NB4 (cell line): Measurements from ENCODE around the gene PAPOLB.

ENCODE experiments used
- DNase-seq: peaks from one replicate; pipeline ENCODE4 v3.0.0; 2010; ENCODE audit warnings: low read depth
- H3K4me3 ChIP-seq: one replicate; pipeline ENCODE4 v1.5.1; 2011; ENCODE audit warnings: mild to moderate bottlenecking, low read depth, low read length, moderate library complexity
- MYC ChIP-seq: IDR thresholded peaks from 2 replicates; pipeline ENCODE4 v1.6.1; 2011; ENCODE audit warnings: low read depth, low read length
- POLR2A ChIP-seq: IDR thresholded peaks from 2 replicates; pipeline ENCODE4 v1.6.1; 2011; ENCODE audit warnings: mild to moderate bottlenecking; ENCODE audit not compliant: insufficient read length; ENCODE audit errors: extremely low read depth
- TF ChIP-seq, protein P1 (sequence below): IDR thresholded peaks from 2 replicates; pipeline ENCODE4 v1.6.1; 2011; ENCODE audit warnings: low read depth, low read length
- TF ChIP-seq, protein P2 (sequence below): IDR thresholded peaks from one replicate; pipeline ENCODE4 v1.5.1; 2012; ENCODE audit warnings: low read depth, low read length

Gene PAPOLB

DNA sequence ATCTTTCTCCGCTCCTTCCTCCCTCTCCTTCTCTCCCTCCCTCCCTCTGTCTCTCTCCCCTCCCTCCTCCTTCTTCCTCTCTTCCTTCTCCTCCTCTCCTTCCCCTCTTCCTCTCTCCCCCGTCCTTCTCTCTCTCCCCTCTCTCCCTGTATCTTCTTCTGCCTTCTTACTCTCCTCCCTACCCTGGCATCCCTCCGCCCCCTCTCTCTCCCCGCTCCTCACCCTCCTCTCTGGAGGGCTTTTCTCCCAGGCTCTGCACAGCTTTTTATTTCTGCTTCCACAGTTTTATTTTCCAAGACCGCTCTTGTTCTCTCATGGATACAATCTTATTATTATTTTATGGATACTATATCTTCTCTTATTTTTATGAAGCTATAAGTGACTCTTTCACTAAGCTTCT is 53.8 kb downstream of the PAPOLB start:
- no peak for TF ChIP-seq POLR2A
- no peak for TF ChIP-seq MYC
- TF ChIP-seq, protein P1, sequence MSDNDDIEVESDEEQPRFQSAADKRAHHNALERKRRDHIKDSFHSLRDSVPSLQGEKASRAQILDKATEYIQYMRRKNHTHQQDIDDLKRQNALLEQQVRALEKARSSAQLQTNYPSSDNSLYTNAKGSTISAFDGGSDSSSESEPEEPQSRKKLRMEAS, result no peak
- TF ChIP-seq, protein P2, sequence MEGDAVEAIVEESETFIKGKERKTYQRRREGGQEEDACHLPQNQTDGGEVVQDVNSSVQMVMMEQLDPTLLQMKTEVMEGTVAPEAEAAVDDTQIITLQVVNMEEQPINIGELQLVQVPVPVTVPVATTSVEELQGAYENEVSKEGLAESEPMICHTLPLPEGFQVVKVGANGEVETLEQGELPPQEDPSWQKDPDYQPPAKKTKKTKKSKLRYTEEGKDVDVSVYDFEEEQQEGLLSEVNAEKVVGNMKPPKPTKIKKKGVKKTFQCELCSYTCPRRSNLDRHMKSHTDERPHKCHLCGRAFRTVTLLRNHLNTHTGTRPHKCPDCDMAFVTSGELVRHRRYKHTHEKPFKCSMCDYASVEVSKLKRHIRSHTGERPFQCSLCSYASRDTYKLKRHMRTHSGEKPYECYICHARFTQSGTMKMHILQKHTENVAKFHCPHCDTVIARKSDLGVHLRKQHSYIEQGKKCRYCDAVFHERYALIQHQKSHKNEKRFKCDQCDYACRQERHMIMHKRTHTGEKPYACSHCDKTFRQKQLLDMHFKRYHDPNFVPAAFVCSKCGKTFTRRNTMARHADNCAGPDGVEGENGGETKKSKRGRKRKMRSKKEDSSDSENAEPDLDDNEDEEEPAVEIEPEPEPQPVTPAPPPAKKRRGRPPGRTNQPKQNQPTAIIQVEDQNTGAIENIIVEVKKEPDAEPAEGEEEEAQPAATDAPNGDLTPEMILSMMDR, result no peak
- no peak overlapping the region for H3K4me3 ChIP-seq
- no peak for DNase-seq
